BJ (cell line): ENCODE results near the gene GOLGA8N. TPM values are rescaled to one million over a fixed set of nuclear protein-coding genes. Genes with fewer than 3 reads are reported as not detected.
"Not testable (repeated sequence)": the region's sequence is repeated elsewhere in the genome, so short reads cannot be mapped to it uniquely, and the experiment has no call there.

ENCODE experiments used
- CTCF ChIA-PET: fragments of 350-600 bp; formaldehyde crosslinking; extraction: SDS; loops from one replicate; lab custom pipeline; 2021; ENCODE audit warnings: antibody characterized with exemption, inconsistent platforms; lab: Yijun Ruan, JAX
- POLR2A ChIA-PET: fragments of 300-600 bp; sonication (Branson Sonifier 250); formaldehyde crosslinking; extraction: SDS; loops from one replicate; lab custom pipeline; 2021; ENCODE audit warnings: antibody characterized with exemption; lab: Charles Lee
- DNase-seq: peaks from one replicate; pipeline ENCODE4 v3.0.0-alpha.2; 2011; ENCODE audit warnings: low read depth
- H3K27me3 ChIP-seq: 2 replicates; pipeline ENCODE4 v1.6.0; 2011; ENCODE audit warnings: low read length; ENCODE audit not compliant: control insufficient read depth, insufficient read depth
- H3K36me3 ChIP-seq: 2 replicates; pipeline ENCODE4 v1.5.1; 2011; ENCODE audit warnings: low read length; ENCODE audit not compliant: control insufficient read depth, insufficient read depth
- H3K4me3 ChIP-seq: 2 replicates; pipeline ENCODE4 v1.5.1; 2011; ENCODE audit warnings: low read depth, mild to moderate bottlenecking, control low read depth, low read length
- polyA minus RNA-seq: library from RNA; depleted of rRNA, polyadenylated mRNA; stranded (reverse); fragments of >200 nt; gene quantifications from 2 replicates; pipeline ENCODE4 v1.2.3, GENCODE V29; 2011; rRNA and poly(A)+ RNA removed
- polyA plus RNA-seq: library from polyadenylated mRNA; depleted of rRNA; stranded (reverse); fragments of >200 nt; gene quantifications from 2 replicates; pipeline ENCODE4 v1.2.3, GENCODE V29; 2011; rRNA removed
- TF ChIP-seq, protein P1 (sequence below): IDR thresholded peaks from 2 replicates; pipeline ENCODE4 v1.5.1; 2011; ENCODE audit warnings: low read depth, mild to moderate bottlenecking, control low read depth, inconsistent platforms, low read length, moderate library complexity; ENCODE audit not compliant: insufficient read depth

The GOLGA8N gene
- polyA plus RNA-seq (1.9 and 2.9 TPM in 2 replicates), polyA minus RNA-seq (3.1 and 5.0 TPM in 2 replicates)

GRCh38 chr15:32593151-32593550 is at the start of gene GOLGA8N:
Gene GOLGA8N (plus strand): TSS chr15:32593456.
- DNase-seq, CTCF ChIA-PET, H3K36me3 ChIP-seq, H3K27me3 ChIP-seq, POLR2A ChIA-PET, H3K4me3 ChIP-seq: not testable (repeated sequence)

DNA sequence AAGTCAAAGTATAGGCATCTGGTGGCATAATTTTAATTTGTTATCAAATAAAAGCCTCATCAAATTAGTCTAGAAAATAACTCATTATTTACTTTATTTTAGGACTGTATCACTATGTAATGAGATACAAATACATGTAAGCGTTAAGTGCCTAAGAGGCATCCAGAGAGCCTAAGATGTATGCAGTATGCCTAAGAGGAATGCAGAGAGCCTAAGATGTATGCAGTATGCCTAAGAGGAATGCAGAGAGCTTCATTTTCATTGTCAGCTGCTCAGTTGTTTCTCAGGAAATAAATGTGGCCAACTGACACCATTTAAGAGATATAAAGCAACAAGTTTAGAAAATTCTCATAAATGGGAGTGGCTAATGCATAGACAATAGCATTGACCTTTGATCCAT is 49.8 kb upstream of the GOLGA8N start:
- CTCF ChIA-PET, H3K27me3 ChIP-seq, H3K36me3 ChIP-seq, H3K4me3 ChIP-seq, POLR2A ChIA-PET, DNase-seq: not testable (repeated sequence)

- H3K36me3 ChIP-seq, DNase-seq, H3K4me3 ChIP-seq, POLR2A ChIA-PET, H3K27me3 ChIP-seq, CTCF ChIA-PET: not testable (repeated sequence)
Measured at GRCh38 chr15:32545129-32545528, 48.1 kb upstream of the GOLGA8N start.

- DNase-seq, POLR2A ChIA-PET: not testable (repeated sequence)
Measured at GRCh38 chr15:32554587-32554986, 38.7 kb upstream of the GOLGA8N start.

GRCh38 chr15:32562198-32562597 is 31.1 kb upstream of the GOLGA8N start:
- H3K27me3 ChIP-seq, CTCF ChIA-PET, DNase-seq, POLR2A ChIA-PET, H3K36me3 ChIP-seq, H3K4me3 ChIP-seq: not testable (repeated sequence)

More at GRCh38 chr15:32554587-32554986, 38.7 kb upstream of the GOLGA8N start:
- CTCF ChIA-PET, H3K4me3 ChIP-seq, H3K27me3 ChIP-seq, H3K36me3 ChIP-seq: not testable (repeated sequence)

DNA sequence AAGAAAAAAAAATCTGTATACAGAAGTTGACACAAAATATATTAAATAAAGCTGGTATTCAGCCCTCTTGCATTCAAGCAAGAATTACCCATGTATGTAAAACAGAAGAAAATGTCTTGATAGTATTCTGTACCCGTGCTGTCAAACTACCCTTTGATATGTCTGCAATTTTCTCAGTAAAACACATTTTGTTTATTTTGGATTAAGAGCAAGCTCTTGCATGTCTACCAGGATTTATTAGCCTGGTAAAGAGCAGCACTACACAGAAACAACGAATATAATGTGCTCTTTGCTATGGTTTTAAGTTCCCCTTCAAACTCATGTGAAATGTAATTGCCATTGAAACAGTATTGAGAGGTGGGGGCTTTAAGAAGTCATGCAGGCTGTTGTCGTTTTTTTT is 24.3 kb upstream of the GOLGA8N start:
- CTCF ChIA-PET, H3K36me3 ChIP-seq, H3K27me3 ChIP-seq, DNase-seq, POLR2A ChIA-PET, H3K4me3 ChIP-seq: not testable (repeated sequence)

GRCh38 chr15:32578482-32578881 is 14.8 kb upstream of the GOLGA8N start:
- DNase-seq, H3K4me3 ChIP-seq, H3K27me3 ChIP-seq, H3K36me3 ChIP-seq, CTCF ChIA-PET, POLR2A ChIA-PET: not testable (repeated sequence)

DNA sequence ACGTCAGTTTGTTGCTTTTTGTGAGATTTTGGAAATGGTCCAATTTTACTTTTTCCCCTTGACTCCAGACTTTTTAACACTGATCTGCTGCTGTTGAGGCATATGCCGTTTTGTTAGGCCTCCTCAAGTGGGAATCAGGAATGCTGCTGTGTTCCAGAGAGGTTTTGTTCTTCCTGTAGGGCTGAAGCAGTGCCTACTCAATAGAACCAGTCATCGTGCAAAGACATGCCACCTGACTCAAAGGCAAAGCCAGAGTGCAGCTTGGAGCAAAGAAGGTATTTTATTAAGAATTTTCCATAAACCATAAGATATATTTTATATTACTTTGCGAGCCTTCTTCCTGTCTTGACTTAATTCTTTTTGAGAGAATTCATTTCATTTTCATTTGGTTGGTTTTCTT is 7.4 kb upstream of the GOLGA8N start:
- DNase-seq, POLR2A ChIA-PET, H3K27me3 ChIP-seq, H3K36me3 ChIP-seq, H3K4me3 ChIP-seq, CTCF ChIA-PET: not testable (repeated sequence)

DNA sequence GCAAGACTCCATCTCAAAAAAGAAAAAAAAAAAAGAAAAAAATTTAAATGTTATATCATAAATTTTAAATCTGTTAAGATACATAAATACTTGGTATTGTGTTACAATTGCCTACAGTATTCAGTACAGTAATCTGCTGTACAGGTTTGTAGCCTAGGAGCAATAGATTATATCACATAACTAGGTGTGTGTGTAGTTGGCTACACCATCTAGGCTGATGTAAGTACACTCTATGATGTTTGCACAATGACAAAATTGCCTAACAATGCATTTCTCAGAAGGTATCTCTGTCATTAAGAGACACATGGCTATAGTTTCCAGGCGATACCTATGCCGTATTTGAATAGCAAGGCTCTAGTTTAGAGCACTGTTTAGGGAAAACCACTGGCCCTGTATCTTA is 16.3 kb downstream of the GOLGA8N start:
- H3K4me3 ChIP-seq, H3K27me3 ChIP-seq, H3K36me3 ChIP-seq, POLR2A ChIA-PET, CTCF ChIA-PET, DNase-seq: not testable (repeated sequence)

GRCh38 chr15:32610719-32611118 is 17.5 kb downstream of the GOLGA8N start:
- POLR2A ChIA-PET, DNase-seq, H3K4me3 ChIP-seq, H3K36me3 ChIP-seq, CTCF ChIA-PET, H3K27me3 ChIP-seq: not testable (repeated sequence)
- TF ChIP-seq, protein P1, sequence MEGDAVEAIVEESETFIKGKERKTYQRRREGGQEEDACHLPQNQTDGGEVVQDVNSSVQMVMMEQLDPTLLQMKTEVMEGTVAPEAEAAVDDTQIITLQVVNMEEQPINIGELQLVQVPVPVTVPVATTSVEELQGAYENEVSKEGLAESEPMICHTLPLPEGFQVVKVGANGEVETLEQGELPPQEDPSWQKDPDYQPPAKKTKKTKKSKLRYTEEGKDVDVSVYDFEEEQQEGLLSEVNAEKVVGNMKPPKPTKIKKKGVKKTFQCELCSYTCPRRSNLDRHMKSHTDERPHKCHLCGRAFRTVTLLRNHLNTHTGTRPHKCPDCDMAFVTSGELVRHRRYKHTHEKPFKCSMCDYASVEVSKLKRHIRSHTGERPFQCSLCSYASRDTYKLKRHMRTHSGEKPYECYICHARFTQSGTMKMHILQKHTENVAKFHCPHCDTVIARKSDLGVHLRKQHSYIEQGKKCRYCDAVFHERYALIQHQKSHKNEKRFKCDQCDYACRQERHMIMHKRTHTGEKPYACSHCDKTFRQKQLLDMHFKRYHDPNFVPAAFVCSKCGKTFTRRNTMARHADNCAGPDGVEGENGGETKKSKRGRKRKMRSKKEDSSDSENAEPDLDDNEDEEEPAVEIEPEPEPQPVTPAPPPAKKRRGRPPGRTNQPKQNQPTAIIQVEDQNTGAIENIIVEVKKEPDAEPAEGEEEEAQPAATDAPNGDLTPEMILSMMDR: peak; percentile 9; the same call in 1 of the 2 replicates

- DNase-seq, H3K27me3 ChIP-seq, CTCF ChIA-PET, H3K36me3 ChIP-seq, POLR2A ChIA-PET: not testable (repeated sequence)
- peak overlapping the region; percentile 61 for H3K4me3 ChIP-seq
Measured at GRCh38 chr15:32614712-32615050, 21.4 kb downstream of the GOLGA8N start.

DNA sequence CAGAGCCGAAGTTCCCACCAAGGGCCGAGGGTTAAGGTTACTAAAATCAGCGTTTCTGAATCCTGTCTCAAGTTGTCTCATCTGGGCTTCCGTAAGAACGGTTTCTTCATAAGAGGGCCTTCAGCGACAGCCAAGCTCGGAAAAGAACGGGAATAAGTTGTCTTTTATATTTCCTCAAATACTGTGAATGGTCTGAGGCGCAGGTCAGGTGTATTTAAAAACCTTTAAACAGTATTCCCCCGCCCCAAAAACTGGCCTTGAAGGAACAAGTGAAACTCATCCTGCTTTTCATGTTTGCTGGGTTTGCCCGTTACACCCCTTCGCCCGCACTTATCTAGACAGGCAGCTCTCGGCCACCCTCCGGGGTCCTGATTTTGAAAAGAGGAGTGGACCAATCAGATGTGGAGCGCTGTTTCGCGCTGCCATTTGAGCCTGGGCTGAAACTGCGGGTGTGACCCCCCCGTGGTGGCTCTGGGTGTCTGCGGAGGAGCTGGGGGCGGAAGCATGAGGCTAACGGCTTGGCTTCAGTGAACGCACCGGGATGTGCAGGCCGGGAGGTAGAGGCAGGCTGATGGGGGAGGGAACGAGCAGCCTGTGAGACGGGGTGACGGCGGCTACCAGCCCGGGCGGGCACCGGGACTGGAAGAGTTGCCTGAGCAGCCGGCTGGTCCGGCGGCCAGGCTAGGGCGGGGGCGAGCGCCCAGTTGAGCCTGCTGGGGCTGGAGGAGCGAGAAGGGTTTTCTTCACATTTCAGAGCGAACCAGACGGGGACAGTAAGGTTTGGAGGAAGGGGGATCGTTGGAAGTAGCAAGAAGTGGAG is 22.0 kb downstream of the GOLGA8N start, which contains the start of gene ARHGAP11A:
TSS of gene ARHGAP11A (plus strand) at position 454 of the 820 bp plus-strand sequence. CDS start 708 bp downstream, outside the sequence.
- CTCF ChIA-PET, H3K27me3 ChIP-seq, H3K36me3 ChIP-seq, POLR2A ChIA-PET: not testable (repeated sequence)
- peak; percentile 43 for DNase-seq
- peak within 1 kb of the TSS; percentile 61 for H3K4me3 ChIP-seq
